Measurements from ENCODE around the gene CHMP5. TPM values are rescaled to one million over a fixed set of nuclear protein-coding genes. Genes with fewer than 3 reads are reported as not detected.

Gene CHMP5
- total RNA-seq, 1 experiment from 2014 or later = 61.8 TPM

DNA sequence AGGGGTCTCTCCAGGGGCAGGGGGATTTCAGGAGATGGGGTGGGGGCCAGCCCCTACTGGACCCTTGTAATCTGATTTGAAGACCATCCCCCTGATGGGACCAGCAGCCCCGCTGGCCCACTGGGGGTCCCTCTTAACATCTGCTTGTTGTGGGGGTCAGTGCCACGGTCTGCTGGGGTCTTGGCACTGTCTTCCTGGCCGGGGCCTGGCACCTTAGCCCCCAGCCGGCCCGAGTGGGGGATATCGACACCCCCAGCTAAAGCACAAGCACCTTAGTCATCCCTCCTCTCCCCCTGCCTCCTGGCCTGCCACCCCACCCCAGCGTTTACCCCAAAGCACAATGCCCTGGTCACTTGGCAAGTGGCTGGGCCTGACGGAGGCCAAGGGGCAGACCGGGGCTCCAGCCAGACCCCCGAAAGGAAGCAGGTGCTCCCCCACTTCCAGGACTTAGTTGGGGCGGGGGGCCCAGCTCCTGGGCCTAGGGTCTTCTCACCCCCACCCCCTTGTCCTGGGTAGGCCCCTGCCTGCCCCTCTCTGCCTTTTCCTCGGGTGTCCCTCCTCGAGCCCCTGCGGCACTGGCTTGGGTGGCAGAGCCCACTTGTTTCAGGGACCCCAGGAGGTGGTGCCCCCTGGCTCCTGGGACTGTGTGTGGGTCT is 24.1 kb downstream of the CHMP5 start:
- no TSS peak for BruUV-seq (replicated peaks)
- no peak for ATAC-seq
- Histone ChIP-seq H3K4me3 (replicated peaks in 1 of 2; ENCODE audit: low read depth in 1 of 2, low read length in 2 of 2) (peak overlapping the region; percentile 80 to 85), H2AFZ (ENCODE audit: low read depth, low read length, poor library complexity, severe bottlenecking) (no peak overlapping the region), H3K36me3 (ENCODE audit: control insufficient read depth in 1 of 2, insufficient read depth in 2 of 2, low read length in 2 of 2) (peaks cover 5 to 16% of the 10 kb centered on the region in 2 experiments; a peak in 2 of 4 replicates), H3K4me1 (ENCODE audit: control insufficient read depth in 1 of 2, insufficient read depth in 2 of 2, low read length in 2 of 2) (peaks cover 5 to 22% of the 10 kb centered on the region in 2 experiments; a peak in 2 of 4 replicates), H3K9me2 (ENCODE audit: insufficient read depth) (no peaks in the 10 kb centered on the region), H4K20me1 (ENCODE audit: insufficient read depth) (no peaks in the 10 kb centered on the region), H3K27me3 (ENCODE audit: insufficient read depth, low read length) (no peaks in the 10 kb centered on the region), H3K79me2 (ENCODE audit: insufficient read depth, low read length) (peaks cover 37% of the 10 kb centered on the region), H3K9ac (ENCODE audit: low read length) (peak overlapping the region; percentile 91), H3K4me2 (ENCODE audit: low read length) (peak overlapping the region; percentile 83), H3K9me3 (ENCODE audit: control insufficient read depth in 1 of 2, insufficient read depth in 1 of 2, low read depth in 1 of 2, low read length in 2 of 2) (no peaks in the 10 kb centered on the region), H3K27ac (ENCODE audit: low read depth, low read length) (peak overlapping the region; percentile 83; the same call in 1 of the 2 replicates)
- DNase-seq (ENCODE audit: low read depth, low spot score) = no peak
- ChIA-PET CTCF (interaction anchor here (1.2 to 1.4 kb wide), 2 partner anchors 164 to 335 kb away, joined by 3 read pairs; no protein-coding TSS in a partner anchor), RAD21 (ENCODE audit: low non-redundant PET in 1 of 2, low total read pairs in 2 of 2, uncharacterized antibody in 2 of 2, unreplicated experiment in 2 of 2) (no interaction called here), POLR2A (no interaction called here)
- intact Hi-C loops (cut with micrococcal nuclease) = loop anchor here (5.0 kb wide), 1 partner anchor 433 kb away; no protein-coding TSS in a partner anchor
- TF ChIP-seq SP1 (IDR thresholded peaks at IDR 0.05; ENCODE audit: low read depth) (no peak), JUND (IDR thresholded peaks at IDR 0.05) (no peak), SRF (IDR thresholded peaks at IDR 0.05; ENCODE audit: low read depth) (no peak), CEBPB (IDR thresholded peaks at IDR 0.05; ENCODE audit: low read depth) (no peak), RAD21 (IDR thresholded peaks at IDR 0.05; ENCODE audit: low read depth) (no peak), ELF1 (IDR thresholded peaks at IDR 0.05; ENCODE audit: borderline replicate concordance, low read depth) (no peak), POLR2AphosphoS5 (IDR thresholded peaks at IDR 0.05; ENCODE audit: low read depth, low read length) (no peak), ZFX (IDR thresholded peaks at IDR 0.05) (no peak), SIN3A (IDR thresholded peaks at IDR 0.05; ENCODE audit: low read depth) (no peak), EZH2phosphoT487 (IDR thresholded peaks at IDR 0.05; ENCODE audit: borderline replicate concordance) (no peak), ATF3 (IDR thresholded peaks at IDR 0.05) (no peak), POLR2A (IDR thresholded peaks at IDR 0.05; ENCODE audit: borderline replicate concordance, extremely low read depth, insufficient read depth, insufficient read length) (no peak), FOSL1 (IDR thresholded peaks at IDR 0.05; ENCODE audit: low read depth) (no peak), EZH2 (IDR thresholded peaks at IDR 0.05) (no peak), ZBTB33 (IDR thresholded peaks at IDR 0.05; ENCODE audit: extremely low read depth, insufficient replicate concordance, low read length) (no peak)

Measured in HCT116 (cell line).